Stimulated activated CD8-positive, alpha-beta memory T cell treated with anti-CD3 and anti-CD28 coated beads, Interleukin-12 subunit alpha, Interleukin-12 subunit beta, amount 100 ng/mL, for 1 hour (primary cell): ENCODE results near the gene TOR1B.
A peak's percentile ranks its signal among the peaks of the same experiment; 100 is the strongest.
"Not testable (repeated sequence)": the region's sequence is repeated elsewhere in the genome, so short reads cannot be mapped to it uniquely, and the experiment has no call there.

Experiments
- DNase-seq: peaks from one replicate; pipeline ENCODE4 v3.0.0-alpha.2; 2020; ENCODE audit warnings: low read depth

The TOR1B gene

GRCh38 chr9:129802833-129803675, at the start of gene TOR1B:
Gene TOR1B (plus strand): TSS chr9:129803184. CDS start chr9:129803213, 29 bp downstream.
- peak; percentile 88 for DNase-seq

DNA sequence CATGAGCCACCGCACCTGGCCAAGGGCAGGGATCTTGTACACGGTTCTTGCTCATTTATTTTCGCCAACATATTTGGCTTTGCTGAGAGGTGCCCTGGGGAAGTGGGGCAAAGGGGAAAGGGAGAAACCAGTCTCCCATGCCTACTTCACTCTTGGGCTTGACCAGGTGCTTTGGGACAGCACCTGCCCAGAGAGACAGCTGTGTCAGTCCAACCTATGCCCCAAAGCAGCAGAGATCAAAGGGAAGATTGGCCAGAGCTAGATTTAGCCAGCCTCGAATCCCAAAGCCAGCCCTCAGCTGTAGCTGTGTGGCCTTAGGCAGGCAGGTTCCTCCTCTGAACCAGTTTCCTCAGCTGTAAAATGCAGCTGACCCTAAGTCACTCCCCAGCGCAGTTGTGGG, 47.8 kb upstream of the TOR1B start:
- no peak for DNase-seq

GRCh38 chr9:129756191-129756590, 46.8 kb upstream of the TOR1B start:
- no peak for DNase-seq

DNA sequence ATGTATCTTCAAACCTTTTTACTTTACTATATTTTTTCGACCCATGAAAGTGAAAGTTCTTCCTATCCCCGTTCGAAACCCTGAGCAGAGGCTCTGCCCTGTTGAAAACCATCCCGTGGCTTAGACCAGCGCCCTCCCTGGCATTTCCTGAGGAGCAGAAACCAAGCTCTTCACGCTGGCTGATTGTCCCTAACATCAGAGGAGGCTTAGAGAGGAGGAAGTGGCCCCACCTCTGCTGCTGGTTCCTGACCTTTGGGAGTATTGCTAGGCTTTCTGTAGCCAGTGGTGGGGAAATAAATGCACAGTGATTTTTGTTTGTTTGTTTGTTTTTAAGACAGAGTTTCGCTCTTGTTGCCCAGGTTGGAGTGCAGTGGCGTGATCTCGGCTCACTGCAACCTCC, 45.9 kb upstream of the TOR1B start:
- DNase-seq: no peak

DNA sequence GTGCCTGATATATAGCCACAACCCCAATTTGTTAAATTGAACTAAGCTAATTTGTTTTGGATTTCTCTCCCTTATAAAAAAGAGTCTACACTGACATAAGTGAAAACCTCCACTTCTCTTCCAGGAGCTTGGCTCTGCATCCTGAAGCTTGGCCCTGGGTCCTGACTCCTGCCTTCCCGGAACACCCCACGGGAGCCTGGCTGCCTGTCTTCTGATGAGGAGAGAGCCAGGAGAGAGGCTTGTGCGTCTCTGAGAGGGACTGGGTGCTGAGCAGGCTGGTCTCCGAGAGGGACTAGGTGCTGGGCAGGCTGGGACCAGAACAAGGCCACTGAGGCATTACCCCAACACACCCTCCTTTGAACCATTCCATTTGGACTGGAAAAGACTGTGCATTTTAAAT, 43.7 kb upstream of the TOR1B start:
- no peak for DNase-seq

DNA sequence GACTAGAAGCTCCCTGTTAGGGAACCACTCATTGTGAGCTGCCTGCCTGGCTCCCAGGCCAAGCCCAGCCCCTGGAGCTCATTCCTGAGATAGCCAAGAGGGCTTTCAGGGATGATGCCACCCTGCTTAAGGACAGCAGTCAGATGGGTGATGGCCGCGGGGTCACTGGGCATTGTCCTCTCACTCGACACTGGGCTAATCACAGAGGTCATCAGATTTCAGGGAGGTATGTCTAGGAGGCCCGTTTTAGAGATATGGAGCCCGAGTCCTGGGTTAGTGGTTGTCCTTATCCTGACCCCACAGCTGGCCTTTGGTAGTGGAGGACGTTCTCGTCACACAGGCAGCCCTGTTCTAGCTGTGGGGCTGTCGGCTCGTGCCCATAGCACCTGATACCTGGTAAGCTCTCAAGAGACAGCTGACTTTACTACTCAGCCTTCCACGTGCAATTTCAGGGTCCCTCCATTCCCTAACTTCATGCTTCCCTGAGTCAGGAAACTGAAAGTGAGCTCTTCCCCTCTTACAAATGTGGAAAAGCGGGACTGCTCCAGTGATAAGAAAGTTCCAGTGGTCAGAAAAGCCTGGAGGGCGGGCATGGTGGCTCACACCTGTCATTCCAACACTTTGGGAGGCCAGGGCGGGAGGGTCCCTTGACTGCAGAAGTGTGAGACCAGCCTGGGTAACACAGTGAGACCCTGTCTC, 43.0 kb upstream of the TOR1B start:
- no peak for DNase-seq

- DNase-seq: not testable (repeated sequence)
Observed at GRCh38 chr9:129760784-129761183, 42.2 kb upstream of the TOR1B start.

DNA sequence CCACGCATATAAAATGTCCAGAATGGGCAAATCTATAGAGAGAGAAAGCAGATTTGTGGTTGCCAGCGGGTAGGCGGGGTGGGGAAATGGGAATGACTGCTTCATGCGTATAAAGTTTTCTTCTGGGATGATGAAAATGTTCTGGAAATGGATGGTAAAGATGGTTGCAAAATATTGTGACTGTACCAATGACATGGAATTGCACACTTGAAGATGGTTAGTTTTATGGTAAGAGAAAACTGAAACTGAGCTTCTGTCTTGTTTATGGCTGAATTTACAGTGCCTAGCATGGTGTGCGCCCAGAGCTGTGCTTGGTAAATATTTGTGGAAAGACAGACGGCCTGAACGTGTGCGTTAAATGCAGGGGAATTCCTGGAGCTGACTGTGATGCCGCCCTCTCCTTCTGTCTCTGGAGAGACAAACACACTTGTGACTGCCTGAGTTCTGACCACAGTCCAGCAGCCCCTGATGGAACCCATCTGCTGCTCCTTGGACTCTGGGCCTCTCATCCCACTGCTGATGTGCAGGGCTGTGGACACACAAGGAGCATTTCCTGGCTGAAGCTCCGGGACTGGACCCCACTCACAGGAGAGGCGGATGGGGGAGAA, 41.6 kb upstream of the TOR1B start:
- DNase-seq: no peak

GRCh38 chr9:129761901-129762369, 41.0 kb upstream of the TOR1B start:
- no peak for DNase-seq

GRCh38 chr9:129762370-129762984, 40.5 kb upstream of the TOR1B start:
- DNase-seq: not testable (repeated sequence)

GRCh38 chr9:129762985-129763926, 39.7 kb upstream of the TOR1B start:
- DNase-seq: no peak

DNA sequence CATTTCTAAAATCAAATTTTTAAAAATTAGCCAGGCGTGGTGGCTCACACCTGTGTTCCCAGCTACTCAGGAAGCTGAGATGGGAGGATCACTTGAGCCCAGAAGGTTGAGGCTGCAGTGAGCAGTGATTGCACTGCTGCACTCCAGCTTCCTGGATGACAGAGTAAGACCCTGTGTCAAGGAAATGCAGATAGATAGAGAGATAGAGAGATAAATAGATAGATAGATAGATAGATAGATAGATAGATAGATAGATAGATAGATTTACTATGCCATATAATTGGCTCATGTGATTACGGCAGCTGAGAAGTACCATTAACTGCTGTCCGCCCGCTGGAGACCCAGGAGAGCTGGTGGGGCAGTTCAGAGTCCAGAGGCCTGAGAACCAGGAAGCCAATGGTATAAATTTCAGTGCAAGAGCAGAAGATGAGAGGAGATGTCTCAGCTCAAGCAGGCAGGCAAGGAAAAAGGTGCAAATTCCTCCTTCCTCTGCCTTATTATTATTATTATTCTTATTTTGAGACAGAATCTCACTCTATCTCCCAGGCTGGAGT, 37.1 kb upstream of the TOR1B start:
- DNase-seq: no peak

DNA sequence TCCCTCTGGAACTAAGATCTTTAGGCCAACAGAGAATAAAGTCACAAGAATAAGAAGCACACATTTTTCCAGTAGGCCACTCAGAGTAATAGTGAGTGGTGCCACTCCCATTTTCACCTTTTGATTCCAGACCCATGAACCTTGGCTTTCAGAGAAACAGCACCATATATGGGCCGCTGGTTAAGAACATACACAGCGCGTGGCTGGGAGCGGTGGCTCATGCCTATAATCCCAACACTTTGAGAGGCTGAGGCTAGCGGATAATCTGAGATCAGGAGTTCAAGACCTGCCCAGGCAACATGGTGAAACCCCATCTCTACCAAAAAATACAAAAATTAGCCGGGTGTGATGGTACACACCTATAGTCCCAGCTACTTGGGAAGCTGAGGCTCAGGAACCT, 34.5 kb upstream of the TOR1B start:
- no peak for DNase-seq

GRCh38 chr9:129769669-129770068, 33.3 kb upstream of the TOR1B start:
- DNase-seq: no peak

GRCh38 chr9:129770741-129771140, 32.2 kb upstream of the TOR1B start:
- no peak for DNase-seq

DNA sequence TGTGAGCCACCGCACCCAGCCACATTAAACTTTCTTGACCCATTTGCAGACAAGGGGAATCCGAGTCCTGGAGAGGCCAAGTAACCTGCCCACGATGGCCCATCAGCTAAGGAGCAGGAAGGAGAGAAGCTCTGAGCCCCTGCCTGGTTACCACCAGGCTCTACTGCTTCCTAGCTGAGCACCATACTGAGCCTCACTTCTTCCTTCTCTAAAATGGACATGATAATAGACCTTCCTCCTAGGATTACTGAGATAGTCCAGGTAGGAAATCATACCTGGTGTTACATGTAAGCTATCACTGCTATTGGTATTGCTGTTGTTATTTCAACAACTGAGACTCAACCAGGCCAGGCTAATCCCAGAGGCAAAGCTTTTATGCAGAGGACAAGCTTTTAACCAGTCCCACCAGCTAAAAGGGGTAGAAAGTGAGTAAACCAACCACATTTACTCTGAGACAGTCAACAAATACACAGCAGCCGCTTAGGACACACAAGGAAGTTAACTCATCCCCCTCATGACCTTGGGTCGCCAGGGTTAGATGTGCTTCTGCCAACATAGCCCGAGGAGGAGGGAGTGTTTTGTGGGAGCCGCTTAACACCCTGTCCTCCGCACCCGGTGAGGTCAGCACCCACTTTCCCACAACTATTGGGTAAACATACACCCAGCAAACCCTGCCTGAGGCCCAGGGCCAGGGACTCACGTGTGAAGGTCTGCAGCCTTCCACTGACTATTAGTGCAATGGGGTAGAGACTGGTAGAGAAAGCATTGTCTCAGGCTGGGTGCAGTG, 29.5 kb upstream of the TOR1B start:
- DNase-seq: no peak

GRCh38 chr9:129774791-129775447, 28.1 kb upstream of the TOR1B start:
- no peak for DNase-seq

DNA sequence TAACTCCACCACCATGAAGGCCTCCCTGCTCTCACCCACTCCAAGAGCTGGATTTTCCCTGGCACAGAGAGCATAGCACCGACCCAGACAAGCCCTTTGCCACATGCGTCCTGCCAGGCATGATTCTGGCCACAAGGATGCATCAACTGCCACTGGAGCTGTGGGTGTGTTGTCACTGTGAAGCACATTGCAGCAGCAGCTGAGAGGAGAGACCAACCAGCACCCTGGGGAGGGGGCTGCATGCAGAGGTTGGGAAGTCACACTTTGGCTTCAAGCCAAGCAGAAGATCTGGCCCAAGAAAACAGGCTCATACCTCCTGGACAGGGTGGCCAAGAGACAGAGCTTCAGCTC, 27.6 kb upstream of the TOR1B start:
- no peak for DNase-seq

DNA sequence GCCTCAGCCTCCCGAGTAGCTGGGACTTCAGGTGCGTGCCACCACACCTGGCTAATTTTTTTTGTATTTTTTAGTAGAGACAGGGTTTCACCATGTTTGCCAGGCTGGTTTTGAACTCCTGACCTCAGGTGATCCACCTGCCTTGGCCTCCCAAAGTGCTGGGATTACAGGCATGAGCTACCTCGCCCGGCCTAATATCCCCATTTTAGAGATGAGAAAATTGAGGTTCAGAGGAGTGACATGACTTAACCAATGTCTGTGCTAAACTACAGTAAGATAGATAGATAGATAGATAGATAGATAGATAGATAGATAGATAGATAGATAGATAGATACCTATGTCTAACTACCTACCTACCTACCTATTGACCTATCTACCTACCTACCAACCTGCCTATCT, 26.9 kb upstream of the TOR1B start:
- DNase-seq: not testable (repeated sequence)

DNA sequence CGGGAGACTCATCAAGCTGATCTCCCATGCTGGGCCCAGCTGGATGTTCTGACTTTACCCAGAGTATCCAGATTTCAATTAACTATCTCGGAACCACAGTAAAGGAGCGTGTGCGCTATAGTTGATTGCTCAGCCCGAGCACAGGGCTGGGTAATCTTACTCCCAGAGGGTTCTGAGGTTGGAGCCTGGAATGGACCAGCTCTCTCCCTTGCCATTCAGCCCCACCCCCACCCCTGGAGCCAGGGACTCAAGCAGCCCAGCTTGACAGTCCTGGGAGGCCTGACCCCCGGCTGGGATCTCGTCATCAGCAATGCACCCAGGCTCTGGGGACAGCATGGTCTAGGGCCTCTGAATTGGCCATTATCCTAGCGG, 26.4 kb upstream of the TOR1B start:
- no peak for DNase-seq
